SU-DHL-6 (cell line): ENCODE results near the gene SLFN12L.
"Not testable (repeated sequence)": the region's sequence is repeated elsewhere in the genome, so short reads cannot be mapped to it uniquely, and the experiment has no call there.

Experiments used
- H2AFZ ChIP-seq: fragments of 200-600 bp; sonication (generic); 2 replicates; pipeline ENCODE4 v1.6.1; 2014; ENCODE audit warnings: low read depth, mild to moderate bottlenecking, moderate library complexity, mixed read lengths, antibody characterized with exemption, low read length; ENCODE audit not compliant: severe bottlenecking
- H3F3A ChIP-seq: fragments of 200-600 bp; shearing (Covaris generic); 2 replicates; pipeline ENCODE4 v1.6.0; 2016; ENCODE audit warnings: antibody characterized with exemption, mild to moderate bottlenecking; ENCODE audit not compliant: insufficient read depth
- H3K27ac ChIP-seq: fragments of 200-600 bp; sonication (generic); 2 replicates; pipeline ENCODE4 v1.5.1; 2016; ENCODE audit warnings: low read depth, mild to moderate bottlenecking, low read length, moderate library complexity, mixed read lengths
- H3K27me3 ChIP-seq: fragments of 200-600 bp; sonication (generic), shearing (Covaris generic); 2 replicates; pipeline ENCODE4 v1.6.0; 2014; ENCODE audit warnings: mild to moderate bottlenecking, low read length
- H3K36me3 ChIP-seq: fragments of 200-600 bp; sonication (generic); 2 replicates; pipeline ENCODE4 v1.6.1; 2014; ENCODE audit warnings: mild to moderate bottlenecking, low read length, mixed read lengths
- H3K4me2 ChIP-seq: fragments of 300-600, 200-600 bp; shearing (Covaris generic), sonication (generic); 2 replicates; pipeline ENCODE4 v1.6.0; 2014; ENCODE audit warnings: low read length, low read depth, mild to moderate bottlenecking; ENCODE audit not compliant: poor library complexity, severe bottlenecking
- H3K4me3 ChIP-seq: fragments of 200-600 bp; sonication (generic); 2 replicates; pipeline ENCODE4 v1.5.1; 2014; ENCODE audit warnings: antibody characterized with exemption, low read length, mild to moderate bottlenecking, mixed read lengths; ENCODE audit not compliant: insufficient read depth, poor library complexity, severe bottlenecking
- H3K79me2 ChIP-seq: fragments of 200-600 bp; sonication (generic); 2 replicates; pipeline ENCODE4 v1.6.1; 2014; ENCODE audit warnings: mild to moderate bottlenecking, low read length, moderate library complexity; ENCODE audit not compliant: insufficient read depth
- H3K9ac ChIP-seq: fragments of 200-600 bp; sonication (generic); 2 replicates; pipeline ENCODE4 v1.7.0; 2014; ENCODE audit warnings: mild to moderate bottlenecking, low read length
- H3K9me2 ChIP-seq: fragments of 200-600 bp; sonication (generic); replicated peaks from 2 replicates; pipeline ENCODE4 v1.6.1; 2014; ENCODE audit warnings: low read length; ENCODE audit not compliant: insufficient read depth
- H3K9me3 ChIP-seq: fragments of 200-600 bp; sonication (generic); 2 replicates; pipeline ENCODE4 v1.6.1; 2014; ENCODE audit warnings: low read length, mixed read lengths; ENCODE audit not compliant: insufficient read depth
- H4K20me1 ChIP-seq: fragments of 200-600 bp; sonication (generic); 2 replicates; pipeline ENCODE4 v1.6.1; 2014; ENCODE audit warnings: low read depth, mild to moderate bottlenecking, antibody characterized with exemption, low read length, moderate library complexity, mixed read lengths
- EZH2phosphoT487 ChIP-seq: fragments of 200-600 bp; sonication (generic), shearing (Covaris generic); conservative IDR thresholded peaks from 2 replicates; pipeline ENCODE4 v1.6.1; 2018; ENCODE audit warnings: mild to moderate bottlenecking, antibody characterized with exemption, low read length, moderate library complexity, mixed read lengths
- TF ChIP-seq, protein P1 (sequence below): fragments of 200-600 bp; sonication (generic); IDR thresholded peaks from one replicate; pipeline ENCODE4 v1.5.1; 2017; ENCODE audit warnings: antibody characterized with exemption, mild to moderate bottlenecking, low read length, moderate library complexity; ENCODE audit not compliant: insufficient read depth, poor library complexity, severe bottlenecking

Gene SLFN12L

DNA sequence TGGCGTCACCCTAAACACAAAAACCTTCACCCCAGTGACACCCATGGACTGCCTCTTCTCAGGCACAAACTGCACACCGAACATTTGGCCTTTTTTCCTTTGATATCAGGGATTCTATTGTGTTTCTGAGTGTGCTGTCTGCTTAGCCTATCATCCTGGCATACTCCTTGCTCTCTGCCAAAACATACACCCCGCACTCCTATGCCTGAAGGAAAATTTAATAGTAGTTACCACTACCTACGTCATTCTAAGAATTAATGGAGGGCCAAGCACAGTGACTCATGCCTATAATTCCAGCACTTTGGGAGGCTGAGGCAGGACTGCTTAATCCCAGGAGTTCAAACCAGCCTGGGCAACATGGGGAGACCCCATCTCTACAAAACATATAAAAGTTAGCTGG, 69.0 kb downstream of the SLFN12L start:
- TF ChIP-seq, protein P1, sequence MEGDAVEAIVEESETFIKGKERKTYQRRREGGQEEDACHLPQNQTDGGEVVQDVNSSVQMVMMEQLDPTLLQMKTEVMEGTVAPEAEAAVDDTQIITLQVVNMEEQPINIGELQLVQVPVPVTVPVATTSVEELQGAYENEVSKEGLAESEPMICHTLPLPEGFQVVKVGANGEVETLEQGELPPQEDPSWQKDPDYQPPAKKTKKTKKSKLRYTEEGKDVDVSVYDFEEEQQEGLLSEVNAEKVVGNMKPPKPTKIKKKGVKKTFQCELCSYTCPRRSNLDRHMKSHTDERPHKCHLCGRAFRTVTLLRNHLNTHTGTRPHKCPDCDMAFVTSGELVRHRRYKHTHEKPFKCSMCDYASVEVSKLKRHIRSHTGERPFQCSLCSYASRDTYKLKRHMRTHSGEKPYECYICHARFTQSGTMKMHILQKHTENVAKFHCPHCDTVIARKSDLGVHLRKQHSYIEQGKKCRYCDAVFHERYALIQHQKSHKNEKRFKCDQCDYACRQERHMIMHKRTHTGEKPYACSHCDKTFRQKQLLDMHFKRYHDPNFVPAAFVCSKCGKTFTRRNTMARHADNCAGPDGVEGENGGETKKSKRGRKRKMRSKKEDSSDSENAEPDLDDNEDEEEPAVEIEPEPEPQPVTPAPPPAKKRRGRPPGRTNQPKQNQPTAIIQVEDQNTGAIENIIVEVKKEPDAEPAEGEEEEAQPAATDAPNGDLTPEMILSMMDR, result no peak
- TF ChIP-seq EZH2phosphoT487, result no peak
- Histone ChIP-seq H3K4me2 (no peak overlapping the region), H3K4me3 (no peak overlapping the region), H3K36me3 (no peaks in the 10 kb centered on the region), H3K9me3 (no peaks in the 10 kb centered on the region), H3K27me3 (no peaks in the 10 kb centered on the region), H3K9ac (no peak overlapping the region), H3K9me2 (no peaks in the 10 kb centered on the region), H2AFZ (no peak overlapping the region), H3F3A (no peaks in the 10 kb centered on the region), H4K20me1 (no peaks in the 10 kb centered on the region), H3K27ac (no peak overlapping the region), H3K79me2 (no peaks in the 10 kb centered on the region)

DNA sequence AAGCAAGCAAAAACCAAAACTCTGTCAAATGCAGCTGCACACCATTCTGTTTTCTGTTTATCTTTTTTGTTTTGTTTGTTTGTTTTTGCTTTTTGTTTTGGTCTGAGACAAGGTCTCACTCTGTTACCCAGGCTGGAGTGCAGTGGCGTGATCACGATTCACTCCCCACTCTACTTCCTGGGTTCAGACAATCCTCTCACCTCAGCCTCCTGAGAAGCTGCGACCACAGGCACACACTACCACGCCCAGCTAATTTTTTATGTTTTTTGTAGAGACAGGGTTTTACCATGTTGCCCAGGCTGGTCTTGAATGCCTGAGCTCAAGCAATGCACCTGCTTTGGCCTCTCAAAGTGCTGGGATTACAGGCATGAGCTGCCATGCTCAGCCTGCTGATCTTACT, 69.7 kb downstream of the SLFN12L start:
- no peaks in the 10 kb centered on the region for H3K27me3 ChIP-seq
- no peaks in the 10 kb centered on the region for H3K9me3 ChIP-seq
- no peaks in the 10 kb centered on the region for H3K79me2 ChIP-seq
- no peak overlapping the region for H3K9ac ChIP-seq
- TF ChIP-seq EZH2phosphoT487, result no peak
- TF ChIP-seq, protein P1, result no peak
- no peaks in the 10 kb centered on the region for H4K20me1 ChIP-seq
- no peaks in the 10 kb centered on the region for H3K9me2 ChIP-seq
- H3F3A ChIP-seq, result no peaks in the 10 kb centered on the region
- H3K27ac ChIP-seq, result no peak overlapping the region
- H3K4me2 ChIP-seq, result no peak overlapping the region
- H3K4me3 ChIP-seq, result no peak overlapping the region
- H2AFZ ChIP-seq, result no peak overlapping the region
- H3K36me3 ChIP-seq, result no peaks in the 10 kb centered on the region

DNA sequence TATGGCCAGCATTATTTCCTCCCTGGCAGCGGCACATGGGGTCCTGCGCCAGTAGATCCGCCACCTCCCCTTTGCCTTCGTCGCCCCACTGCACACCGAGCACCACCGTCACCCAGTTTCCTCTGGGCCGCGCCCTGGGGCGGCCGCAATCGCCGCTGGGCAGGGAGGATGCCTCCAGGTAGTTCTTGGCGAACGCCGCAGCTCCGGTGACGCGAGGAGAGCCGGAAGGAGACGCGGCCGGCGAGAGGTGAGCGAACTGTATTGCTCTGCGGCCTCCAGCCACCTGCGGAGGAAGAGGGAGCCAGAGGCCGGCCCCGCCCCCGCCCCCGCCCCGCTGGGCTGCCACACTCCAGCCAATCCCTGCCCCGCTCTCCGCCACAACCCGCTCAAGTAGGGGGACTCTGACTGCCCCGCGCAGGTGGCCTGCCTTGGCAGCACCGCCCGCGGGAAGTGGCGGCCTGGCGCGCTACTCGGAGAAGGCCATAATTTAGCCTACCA, 77.1 kb downstream of the SLFN12L start:
- Histone ChIP-seq H3K4me3 (no peak overlapping the region), H3F3A (no peaks in the 10 kb centered on the region), H3K36me3 (no peaks in the 10 kb centered on the region), H3K9ac (no peak overlapping the region), H3K4me2 (peak overlapping the region; percentile 38), H3K27me3 (no peaks in the 10 kb centered on the region), H4K20me1 (no peaks in the 10 kb centered on the region), H3K9me2 (no peaks in the 10 kb centered on the region), H2AFZ (peak overlapping the region; percentile 14), H3K79me2 (no peaks in the 10 kb centered on the region), H3K27ac (no peak overlapping the region), H3K9me3 (no peaks in the 10 kb centered on the region)
- no peak for TF ChIP-seq EZH2phosphoT487
- TF ChIP-seq, protein P1, result no peak

DNA sequence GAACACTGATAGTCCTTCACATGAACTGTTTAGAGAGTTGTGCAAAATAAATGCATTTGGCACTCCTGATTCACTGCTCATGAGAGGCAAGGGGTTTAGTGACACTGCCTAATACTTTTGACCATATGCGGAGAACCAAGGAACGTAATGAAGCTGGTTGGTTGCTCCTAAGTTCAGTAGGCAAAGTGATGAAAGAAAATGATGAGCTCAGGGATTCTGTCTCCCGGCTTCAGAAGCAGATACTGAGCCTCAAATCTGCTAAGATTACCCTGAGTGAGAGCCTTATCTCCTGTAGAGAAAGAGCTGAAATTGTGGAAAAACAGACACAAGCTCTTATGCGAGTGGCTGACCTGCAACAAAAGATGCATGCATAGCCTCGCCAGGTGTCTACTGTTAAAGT, 83.4 kb downstream of the SLFN12L start:
- H3F3A ChIP-seq, H3K4me3 ChIP-seq, H3K27ac ChIP-seq, H3K9me2 ChIP-seq, H3K36me3 ChIP-seq, H3K9me3 ChIP-seq, H3K27me3 ChIP-seq, H2AFZ ChIP-seq, H3K9ac ChIP-seq, H4K20me1 ChIP-seq, H3K79me2 ChIP-seq, H3K4me2 ChIP-seq: not testable (repeated sequence)
